GM23338 (cell line): ENCODE results near the gene JMY. TPM values are rescaled to one million over a fixed set of nuclear protein-coding genes. Genes with fewer than 3 reads are reported as not detected.

Source experiments
- ATAC-seq: fragments of 200-7000 bp; cut with Tn5 transposase; 3 replicates; pipeline ENCODE4 v1.9.1; 2020
- DNase-seq: peaks from one replicate; pipeline ENCODE4 v3.0.0-alpha.2; 2015; ENCODE audit warnings: low spot score
- H2AFZ ChIP-seq: fragments of 200-600 bp; sonication (generic); 2 replicates; pipeline ENCODE4 v1.8.0; 2016; ENCODE audit warnings: antibody characterized with exemption, mild to moderate bottlenecking, moderate library complexity
- H3F3A ChIP-seq: fragments of 200-600 bp; sonication (generic); replicated peaks from 2 replicates; pipeline ENCODE4 v1.8.0; 2017; ENCODE audit warnings: antibody characterized with exemption, mixed run types, low read depth
- H3K27ac ChIP-seq: fragments of 200-600 bp; sonication (generic); 2 replicates; pipeline ENCODE4 v1.6.1; 2016; ENCODE audit warnings: low read depth
- H3K27me3 ChIP-seq: fragments of 200-600 bp; sonication (generic); 2 replicates; pipeline ENCODE4 v1.8.0; 2016; ENCODE audit warnings: mild to moderate bottlenecking, mixed run types, moderate library complexity; ENCODE audit not compliant: insufficient read depth
- H3K36me3 ChIP-seq: fragments of 200-600 bp; sonication (generic); 2 replicates; pipeline ENCODE4 v1.8.0; 2016; ENCODE audit warnings: mild to moderate bottlenecking; ENCODE audit not compliant: insufficient read depth
- H3K4me1 ChIP-seq: fragments of 200-600 bp; sonication (generic); 2 replicates; pipeline ENCODE4 v1.8.0; 2016; ENCODE audit warnings: mild to moderate bottlenecking, moderate library complexity; ENCODE audit not compliant: insufficient read depth
- H3K4me2 ChIP-seq: fragments of 200-600 bp; sonication (generic); 2 replicates; pipeline ENCODE4 v1.7.1; 2017; ENCODE audit warnings: mixed run types
- H3K4me3 ChIP-seq: fragments of 200-600 bp; sonication (generic); 2 replicates; pipeline ENCODE4 v1.6.1; 2016; ENCODE audit warnings: mixed run types
- H3K79me2 ChIP-seq: fragments of 200-600 bp; sonication (generic); replicated peaks from 2 replicates; pipeline ENCODE4 v1.8.0; 2017; ENCODE audit warnings: mild to moderate bottlenecking; ENCODE audit not compliant: insufficient read depth
- H3K9me2 ChIP-seq: fragments of 200-600 bp; sonication (generic); 2 replicates; pipeline ENCODE4 v1.8.0; 2017; ENCODE audit not compliant: insufficient read depth
- H4K20me1 ChIP-seq: fragments of 200-600 bp; sonication (generic); replicated peaks from 2 replicates; pipeline ENCODE4 v1.8.0; 2017; ENCODE audit warnings: mild to moderate bottlenecking; ENCODE audit not compliant: insufficient read depth
- H3K27ac Mint-ChIP-seq: 2 replicates; pipeline ENCODE4 v1.8.0; 2020; ENCODE audit warnings: inconsistent platforms, mild to moderate bottlenecking, moderate library complexity, mixed read lengths
- H3K27me3 Mint-ChIP-seq: 3 replicates; pipeline ENCODE4 v1.8.0; 2022; ENCODE audit warnings: low read depth, mild to moderate bottlenecking, moderate library complexity, mixed read lengths, inconsistent platforms; ENCODE audit not compliant: insufficient read depth, poor library complexity
- H3K36me3 Mint-ChIP-seq: 3 replicates; pipeline ENCODE4 v1.8.0; 2021; ENCODE audit warnings: low read depth, mild to moderate bottlenecking, inconsistent platforms, moderate library complexity, mixed read lengths
- H3K4me1 Mint-ChIP-seq: 3 replicates; pipeline ENCODE4 v1.8.0; 2020; ENCODE audit warnings: mild to moderate bottlenecking, inconsistent platforms, mixed read lengths
- H3K4me3 Mint-ChIP-seq: 3 replicates; pipeline ENCODE4 v1.8.0; 2021; ENCODE audit warnings: moderate library complexity, mild to moderate bottlenecking, inconsistent platforms, mixed read lengths
- H3K9me3 Mint-ChIP-seq: 3 replicates; pipeline ENCODE4 v1.8.0; 2020; ENCODE audit warnings: moderate library complexity, mild to moderate bottlenecking, inconsistent platforms, mixed read lengths
- CREB1 ChIP-seq: fragments of 250-450 bp; sonication (Bioruptor Pico); IDR thresholded peaks from 2 replicates; pipeline ENCODE4 v1.5.0; 2020; ENCODE audit warnings: low read depth, mild to moderate bottlenecking, moderate library complexity
- EZH2 ChIP-seq: fragments of 200-600 bp; sonication (generic); IDR thresholded peaks from one replicate; pipeline ENCODE4 v1.8.0; 2017; ENCODE audit warnings: antibody characterized with exemption, mild to moderate bottlenecking, low read depth; ENCODE audit not compliant: unreplicated experiment
- EZH2phosphoT487 ChIP-seq: fragments of 200-600 bp; sonication (generic); IDR thresholded peaks from one replicate; pipeline ENCODE4 v1.8.1; 2018; ENCODE audit warnings: antibody characterized with exemption; ENCODE audit not compliant: unreplicated experiment
- JUNB ChIP-seq: IDR thresholded peaks from one replicate; pipeline ENCODE4 v1.6.1; 2016; ENCODE audit warnings: antibody characterized with exemption; ENCODE audit not compliant: unreplicated experiment
- NANOG ChIP-seq: IDR thresholded peaks from 2 replicates; pipeline ENCODE4 v1.6.1; 2016; ENCODE audit warnings: antibody characterized with exemption, borderline replicate concordance
- POLR2AphosphoS5 ChIP-seq: IDR thresholded peaks from 2 replicates; pipeline ENCODE4 v1.6.1; 2016; ENCODE audit warnings: antibody characterized with exemption, low read depth
- STAT1 ChIP-seq: IDR thresholded peaks from one replicate; pipeline ENCODE4 v1.6.1; 2016; ENCODE audit warnings: antibody characterized with exemption; ENCODE audit not compliant: unreplicated experiment
- ZNF114 ChIP-seq: fragments of 250-450 bp; sonication (Bioruptor Pico); IDR thresholded peaks from 2 replicates; pipeline ENCODE4 v1.5.0; 2020; ENCODE audit warnings: mild to moderate bottlenecking, moderate library complexity
- ZNF331 ChIP-seq: fragments of 250-450 bp; sonication (Bioruptor Pico); IDR thresholded peaks from 2 replicates; pipeline ENCODE4 v1.5.0; 2020; ENCODE audit warnings: low read depth, mild to moderate bottlenecking, moderate library complexity
- polyA plus RNA-seq: library from polyadenylated mRNA; unstranded; fragments of >200 nt; fragmentation: Nextera tagmentation; extraction: Ambion mirVana; gene quantifications from 2 replicates; pipeline ENCODE4 v1.2.1, GENCODE V29; 2016
- total RNA-seq: library from RNA; depleted of rRNA; stranded (reverse); fragments of >200 nt; shearing (Covaris generic); gene quantifications from 2 replicates; pipeline ENCODE4 v1.2.3, GENCODE V29; 2014
- TF ChIP-seq, protein P1 (sequence below): IDR thresholded peaks from one replicate; pipeline ENCODE4 v1.6.1; 2018; ENCODE audit warnings: antibody characterized with exemption; ENCODE audit not compliant: unreplicated experiment
- TF ChIP-seq, protein P2 (sequence below): IDR thresholded peaks from 2 replicates; pipeline ENCODE4 v1.6.1; 2016; ENCODE audit warnings: antibody characterized with exemption
- TF ChIP-seq, protein P3 (sequence below), 2 experiments: fragments of 200-600 bp in 1 of 2; sonication (generic) in 1 of 2; conservative IDR thresholded peaks; 2 replicates each; pipeline versions ENCODE4 v1.5.1 to v1.6.1; 2016 to 2017; ENCODE audit warnings: antibody characterized with exemption in 2 of 2, low read depth in 2 of 2, mild to moderate bottlenecking in 2 of 2, moderate library complexity in 1 of 2

Gene JMY
- total and polyA plus RNA-seq, 2 experiments from 2014 or later, result 6.2 to 18.4 TPM

DNA sequence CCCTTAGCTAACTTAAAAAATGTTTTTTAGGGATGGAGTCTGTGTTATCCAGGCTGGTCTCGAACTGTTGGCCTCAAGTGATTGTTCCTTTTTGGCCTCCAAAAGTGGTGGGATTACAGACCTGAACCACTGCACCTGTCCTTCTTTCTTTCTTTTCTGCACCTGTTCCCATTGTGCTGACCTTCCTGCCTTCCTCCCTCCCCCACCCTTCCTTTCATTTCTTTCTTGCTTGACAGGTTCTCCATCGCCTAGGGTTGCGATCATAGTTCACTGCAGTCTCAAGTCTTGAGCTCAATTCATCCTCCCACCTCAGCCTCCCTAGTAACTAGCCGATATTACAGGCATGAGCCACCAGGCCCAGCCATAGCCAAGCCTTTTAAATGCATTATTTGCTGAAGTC lies 20.6 kb downstream of the JMY start:
- DNase-seq (peak; percentile 35), ATAC-seq (peak; percentile 5; the same call in 2 of the 3 replicates)
- H3K9me3 Mint-ChIP-seq, result no peaks in the 10 kb centered on the region; the same call in 1 of the 3 replicates
- H3K4me3 Mint-ChIP-seq, result no peak overlapping the region
- Histone ChIP-seq H3K27me3 (no peaks in the 10 kb centered on the region), H3K9me2 (no peaks in the 10 kb centered on the region), H3K4me1 (peaks cover 34% of the 10 kb centered on the region), H3K4me3 (no peak overlapping the region), H3K27ac (no peak overlapping the region), H3F3A (no peaks in the 10 kb centered on the region), H3K4me2 (0 out of 2 replicates have a peak overlapping the region, but pooled peaks have one; percentile 5), H3K79me2 (peaks cover 80% of the 10 kb centered on the region), H3K36me3 (no peaks in the 10 kb centered on the region), H4K20me1 (no peaks in the 10 kb centered on the region), H2AFZ (no peak overlapping the region)
- H3K27me3 Mint-ChIP-seq, result peaks cover 7% of the 10 kb centered on the region
- no peaks in the 10 kb centered on the region for H3K36me3 Mint-ChIP-seq
- peak overlapping the region; percentile 78; the same call in 1 of the 2 replicates for H3K27ac Mint-ChIP-seq
- TF ChIP-seq ZNF331 (CRISPR knock-in tag), result no peak
- TF ChIP-seq EZH2, result no peak
- TF ChIP-seq NANOG, result no peak
- TF ChIP-seq, protein P1, sequence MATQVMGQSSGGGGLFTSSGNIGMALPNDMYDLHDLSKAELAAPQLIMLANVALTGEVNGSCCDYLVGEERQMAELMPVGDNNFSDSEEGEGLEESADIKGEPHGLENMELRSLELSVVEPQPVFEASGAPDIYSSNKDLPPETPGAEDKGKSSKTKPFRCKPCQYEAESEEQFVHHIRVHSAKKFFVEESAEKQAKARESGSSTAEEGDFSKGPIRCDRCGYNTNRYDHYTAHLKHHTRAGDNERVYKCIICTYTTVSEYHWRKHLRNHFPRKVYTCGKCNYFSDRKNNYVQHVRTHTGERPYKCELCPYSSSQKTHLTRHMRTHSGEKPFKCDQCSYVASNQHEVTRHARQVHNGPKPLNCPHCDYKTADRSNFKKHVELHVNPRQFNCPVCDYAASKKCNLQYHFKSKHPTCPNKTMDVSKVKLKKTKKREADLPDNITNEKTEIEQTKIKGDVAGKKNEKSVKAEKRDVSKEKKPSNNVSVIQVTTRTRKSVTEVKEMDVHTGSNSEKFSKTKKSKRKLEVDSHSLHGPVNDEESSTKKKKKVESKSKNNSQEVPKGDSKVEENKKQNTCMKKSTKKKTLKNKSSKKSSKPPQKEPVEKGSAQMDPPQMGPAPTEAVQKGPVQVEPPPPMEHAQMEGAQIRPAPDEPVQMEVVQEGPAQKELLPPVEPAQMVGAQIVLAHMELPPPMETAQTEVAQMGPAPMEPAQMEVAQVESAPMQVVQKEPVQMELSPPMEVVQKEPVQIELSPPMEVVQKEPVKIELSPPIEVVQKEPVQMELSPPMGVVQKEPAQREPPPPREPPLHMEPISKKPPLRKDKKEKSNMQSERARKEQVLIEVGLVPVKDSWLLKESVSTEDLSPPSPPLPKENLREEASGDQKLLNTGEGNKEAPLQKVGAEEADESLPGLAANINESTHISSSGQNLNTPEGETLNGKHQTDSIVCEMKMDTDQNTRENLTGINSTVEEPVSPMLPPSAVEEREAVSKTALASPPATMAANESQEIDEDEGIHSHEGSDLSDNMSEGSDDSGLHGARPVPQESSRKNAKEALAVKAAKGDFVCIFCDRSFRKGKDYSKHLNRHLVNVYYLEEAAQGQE, result no peak
- TF ChIP-seq STAT1, result no peak
- no peak for TF ChIP-seq JUNB
- TF ChIP-seq, protein P2, sequence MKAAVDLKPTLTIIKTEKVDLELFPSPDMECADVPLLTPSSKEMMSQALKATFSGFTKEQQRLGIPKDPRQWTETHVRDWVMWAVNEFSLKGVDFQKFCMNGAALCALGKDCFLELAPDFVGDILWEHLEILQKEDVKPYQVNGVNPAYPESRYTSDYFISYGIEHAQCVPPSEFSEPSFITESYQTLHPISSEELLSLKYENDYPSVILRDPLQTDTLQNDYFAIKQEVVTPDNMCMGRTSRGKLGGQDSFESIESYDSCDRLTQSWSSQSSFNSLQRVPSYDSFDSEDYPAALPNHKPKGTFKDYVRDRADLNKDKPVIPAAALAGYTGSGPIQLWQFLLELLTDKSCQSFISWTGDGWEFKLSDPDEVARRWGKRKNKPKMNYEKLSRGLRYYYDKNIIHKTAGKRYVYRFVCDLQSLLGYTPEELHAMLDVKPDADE, result no peak
- TF ChIP-seq ZNF114 (CRISPR knock-in tag), result no peak
- no peak for TF ChIP-seq POLR2AphosphoS5
- no peak for TF ChIP-seq EZH2phosphoT487
- no peak for TF ChIP-seq CREB1 (CRISPR knock-in tag)
- TF ChIP-seq, protein P3, sequence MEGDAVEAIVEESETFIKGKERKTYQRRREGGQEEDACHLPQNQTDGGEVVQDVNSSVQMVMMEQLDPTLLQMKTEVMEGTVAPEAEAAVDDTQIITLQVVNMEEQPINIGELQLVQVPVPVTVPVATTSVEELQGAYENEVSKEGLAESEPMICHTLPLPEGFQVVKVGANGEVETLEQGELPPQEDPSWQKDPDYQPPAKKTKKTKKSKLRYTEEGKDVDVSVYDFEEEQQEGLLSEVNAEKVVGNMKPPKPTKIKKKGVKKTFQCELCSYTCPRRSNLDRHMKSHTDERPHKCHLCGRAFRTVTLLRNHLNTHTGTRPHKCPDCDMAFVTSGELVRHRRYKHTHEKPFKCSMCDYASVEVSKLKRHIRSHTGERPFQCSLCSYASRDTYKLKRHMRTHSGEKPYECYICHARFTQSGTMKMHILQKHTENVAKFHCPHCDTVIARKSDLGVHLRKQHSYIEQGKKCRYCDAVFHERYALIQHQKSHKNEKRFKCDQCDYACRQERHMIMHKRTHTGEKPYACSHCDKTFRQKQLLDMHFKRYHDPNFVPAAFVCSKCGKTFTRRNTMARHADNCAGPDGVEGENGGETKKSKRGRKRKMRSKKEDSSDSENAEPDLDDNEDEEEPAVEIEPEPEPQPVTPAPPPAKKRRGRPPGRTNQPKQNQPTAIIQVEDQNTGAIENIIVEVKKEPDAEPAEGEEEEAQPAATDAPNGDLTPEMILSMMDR (conservative IDR thresholded peaks at IDR 0.05; ENCODE audit: low read depth in 2 of 2), result no peak
- H3K4me1 Mint-ChIP-seq, result peaks cover 36% of the 10 kb centered on the region
